Measurements from ENCODE around the gene DHX40.

- TF ChIP-seq CTCF (conservative IDR thresholded peaks at IDR 0.05): no peak
- no peak for TF ChIP-seq EZH2 (IDR thresholded peaks at IDR 0.05; ENCODE audit: low read depth)
Observed at GRCh38 chr17:59633658-59634359, 68.4 kb downstream of the DHX40 start.

Data from PC-9 (cell line).